DOHH2 (cell line): Measurements from ENCODE around the gene RIMBP2.

Experiments
- CTCF ChIP-seq: fragments of 200-600 bp; sonication (generic); IDR thresholded peaks from one replicate; pipeline ENCODE4 v1.5.1; 2014; ENCODE audit warnings: antibody characterized with exemption, mild to moderate bottlenecking, low read depth, low read length; ENCODE audit not compliant: poor library complexity, severe bottlenecking
- EZH2phosphoT487 ChIP-seq: fragments of 200-600 bp; sonication (generic); IDR thresholded peaks from 2 replicates; pipeline ENCODE4 v1.6.1; 2017; ENCODE audit warnings: borderline replicate concordance, mild to moderate bottlenecking, antibody characterized with exemption, low read length, moderate library complexity, mixed read lengths

DNA sequence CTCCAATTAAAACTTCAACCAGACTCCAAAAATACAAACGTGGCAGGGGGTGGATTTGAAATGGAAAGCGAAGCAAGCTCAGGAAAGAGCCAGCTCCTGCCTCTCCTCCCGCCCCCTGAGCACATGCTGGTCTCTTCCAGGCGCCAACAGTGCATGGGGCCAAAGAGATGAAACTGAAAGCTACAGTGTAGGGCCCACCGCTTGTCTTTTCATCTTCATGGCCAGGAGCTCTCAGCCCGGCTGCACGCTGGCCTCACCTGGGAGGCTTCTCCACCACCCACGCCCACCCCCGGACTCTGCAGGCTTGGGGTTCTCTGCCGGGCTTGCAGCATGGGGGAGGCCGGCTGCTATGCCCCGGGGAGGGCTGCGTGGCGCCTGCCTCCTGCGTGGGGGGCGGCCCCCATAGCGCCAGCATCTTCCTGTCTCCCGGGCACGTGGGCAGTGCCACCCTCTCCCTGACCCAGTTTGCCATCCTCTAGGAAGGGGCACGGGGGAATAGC, 2.0 kb downstream of the RIMBP2 start:
- TF ChIP-seq CTCF (no peak), EZH2phosphoT487 (no peak)
